Uterus (tissue), 2 donors: ENCODE results near the gene AGBL4.

ENCODE experiments used
- CTCF ChIP-seq, 4 experiments: fragments of 200-600 bp in 2 of 4; fragments of 450-650 bp in 2 of 4; sonication (generic) in 2 of 4; IDR thresholded peaks; one replicate each; pipeline ENCODE4 v1.5.1; 2016 to 2019; ENCODE audit warnings: antibody characterized with exemption in 4 of 4, mild to moderate bottlenecking in 2 of 4, moderate library complexity in 1 of 4
- POLR2A ChIP-seq, 2 donors: fragments of 450-650 bp; IDR thresholded peaks; one replicate each; pipeline ENCODE4 v1.6.1; 2016; ENCODE audit warnings: antibody characterized with exemption in 2 of 2, mild to moderate bottlenecking in 1 of 2, moderate library complexity in 1 of 2

GRCh38 chr1:48552420-48552819 lies 1471.3 kb downstream of the AGBL4 start:
- TF ChIP-seq CTCF (IDR thresholded peaks at IDR 0.05): no peak
- TF ChIP-seq POLR2A (IDR thresholded peaks at IDR 0.05): no peak
